ENCODE results near the gene CCDC43.
"Not testable (repeated sequence)": the region's sequence is repeated elsewhere in the genome, so short reads cannot be mapped to it uniquely, and the experiment has no call there.

CCDC43 gene

GRCh38 chr17:44688675-44689476 is 700 bp downstream of the CCDC43 start:
- no peak for TF ChIP-seq CTCF (IDR thresholded peaks at IDR 0.05; ENCODE audit: low read depth, low read length)
- peak overlapping the region; percentile 76 for H3K27ac ChIP-seq
- peaks cover 21% of the 10 kb centered on the region for H3K36me3 ChIP-seq
- H3K27me3 ChIP-seq (ENCODE audit: insufficient read depth, low read depth, severe bottlenecking) = no peaks in the 10 kb centered on the region
- DNase-seq = no peak
- peak overlapping the region; percentile 93 for H3K4me3 ChIP-seq (ENCODE audit: low read depth, low read length)
- H3K9me3 ChIP-seq (ENCODE audit: severe bottlenecking) = no peaks in the 10 kb centered on the region

- DNase-seq = no peak
- H3K4me3 ChIP-seq (ENCODE audit: low read depth, low read length) = no peak overlapping the region
- no peaks in the 10 kb centered on the region for H3K27me3 ChIP-seq (ENCODE audit: insufficient read depth, low read depth, severe bottlenecking)
- no peak overlapping the region for H3K27ac ChIP-seq
- no peaks in the 10 kb centered on the region for H3K9me3 ChIP-seq (ENCODE audit: severe bottlenecking)
- no peak for TF ChIP-seq CTCF (IDR thresholded peaks at IDR 0.05; ENCODE audit: low read depth, low read length)
- H3K36me3 ChIP-seq = peaks cover 26% of the 10 kb centered on the region
Observed at GRCh38 chr17:44688200-44688599, 1.4 kb downstream of the CCDC43 start.

- no peak overlapping the region for H3K4me3 ChIP-seq (ENCODE audit: low read depth, low read length)
- TF ChIP-seq CTCF (IDR thresholded peaks at IDR 0.05; ENCODE audit: low read depth, low read length) = no peak
- H3K27me3 ChIP-seq (ENCODE audit: insufficient read depth, low read depth, severe bottlenecking) = no peaks in the 10 kb centered on the region
- H3K36me3 ChIP-seq = peaks cover 31% of the 10 kb centered on the region
- no peaks in the 10 kb centered on the region for H3K9me3 ChIP-seq (ENCODE audit: severe bottlenecking)
- no peak overlapping the region for H3K27ac ChIP-seq
- DNase-seq = no peak
Observed at GRCh38 chr17:44687756-44688155, 1.8 kb downstream of the CCDC43 start.

DNA sequence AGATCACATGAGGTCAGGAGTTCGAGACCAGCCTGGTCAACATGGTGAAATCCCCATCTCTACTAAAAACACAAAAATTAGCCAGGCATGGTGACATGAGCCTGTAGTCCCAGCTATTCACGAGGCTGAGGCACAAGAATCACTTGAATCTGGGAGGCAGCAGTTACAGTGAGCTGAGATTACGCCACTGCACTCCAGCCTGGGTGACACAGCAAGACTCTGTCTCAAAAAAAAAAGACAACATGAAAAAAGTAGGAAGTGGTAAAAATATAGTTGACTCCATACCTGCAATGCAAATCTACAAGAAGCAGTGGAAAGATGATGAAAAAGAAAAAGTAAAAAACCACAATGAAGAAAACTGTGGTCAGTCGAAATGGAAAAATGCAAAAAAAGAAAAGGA is 6.3 kb downstream of the CCDC43 start:
- peaks cover 69% of the 10 kb centered on the region for H3K36me3 ChIP-seq
- not testable (repeated sequence) for H3K4me3 ChIP-seq (ENCODE audit: low read depth, low read length); H3K27me3 ChIP-seq (ENCODE audit: insufficient read depth, low read depth, severe bottlenecking); H3K9me3 ChIP-seq (ENCODE audit: severe bottlenecking); H3K27ac ChIP-seq; DNase-seq

DNA sequence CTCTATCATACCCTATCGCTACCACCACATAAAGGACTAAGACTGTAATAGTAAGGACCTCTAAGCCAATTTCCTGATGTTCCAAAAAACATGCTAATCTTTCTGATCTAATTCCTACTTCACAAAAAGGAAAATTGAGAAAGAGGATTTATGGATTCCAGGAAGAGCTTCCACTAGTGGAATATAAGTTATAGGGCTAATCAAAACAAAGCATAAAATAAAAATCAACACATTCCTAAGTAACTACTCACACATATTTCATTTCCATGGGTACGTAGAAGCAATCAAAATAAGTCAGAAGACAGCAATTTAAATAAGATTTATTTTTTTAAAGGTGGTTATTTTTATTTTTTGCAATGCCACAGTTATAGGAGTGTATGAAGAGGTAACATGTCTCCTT is 12.4 kb downstream of the CCDC43 start:
- H3K27ac ChIP-seq = no peak overlapping the region
- H3K4me3 ChIP-seq (ENCODE audit: low read depth, low read length) = no peak overlapping the region
- H3K9me3 ChIP-seq (ENCODE audit: severe bottlenecking) = no peaks in the 10 kb centered on the region
- peaks cover 40% of the 10 kb centered on the region for H3K36me3 ChIP-seq
- H3K27me3 ChIP-seq (ENCODE audit: insufficient read depth, low read depth, severe bottlenecking) = no peaks in the 10 kb centered on the region
- no peak for TF ChIP-seq CTCF (IDR thresholded peaks at IDR 0.05; ENCODE audit: low read depth, low read length)
- no peak for DNase-seq

- no peak for DNase-seq
- no peaks in the 10 kb centered on the region for H3K9me3 ChIP-seq (ENCODE audit: severe bottlenecking)
- H3K27ac ChIP-seq = no peak overlapping the region
- no peaks in the 10 kb centered on the region for H3K27me3 ChIP-seq (ENCODE audit: insufficient read depth, low read depth, severe bottlenecking)
- H3K36me3 ChIP-seq = peaks cover 9% of the 10 kb centered on the region
- no peak overlapping the region for H3K4me3 ChIP-seq (ENCODE audit: low read depth, low read length)
- TF ChIP-seq CTCF (IDR thresholded peaks at IDR 0.05; ENCODE audit: low read depth, low read length) = no peak
Observed at GRCh38 chr17:44673893-44674292, 15.7 kb downstream of the CCDC43 start.

All from WERI-Rb-1 (cell line).